ENCODE results near the gene TRIM2.

GRCh38 chr4:153261914-153262313, 57.7 kb downstream of the TRIM2 start:
- TF ChIP-seq EZH2phosphoT487 (IDR thresholded peaks at IDR 0.05; ENCODE audit: unreplicated experiment) (no peak), CTCF (conservative IDR thresholded peaks at IDR 0.05; ENCODE audit: low read depth in 2 of 2) (no peak), EZH2 (IDR thresholded peaks at IDR 0.05; ENCODE audit: low read depth, unreplicated experiment) (no peak), POLR2AphosphoS5 (IDR thresholded peaks at IDR 0.05; ENCODE audit: low read depth) (no peak), CREB1 (CRISPR knock-in tag; IDR thresholded peaks at IDR 0.05; ENCODE audit: low read depth) (no peak), REST (IDR thresholded peaks at IDR 0.05; ENCODE audit: unreplicated experiment) (no peak), STAT1 (IDR thresholded peaks at IDR 0.05; ENCODE audit: unreplicated experiment) (no peak), ETS1 (IDR thresholded peaks at IDR 0.05) (no peak), JUNB (IDR thresholded peaks at IDR 0.05; ENCODE audit: unreplicated experiment) (no peak), ZNF331 (CRISPR knock-in tag; IDR thresholded peaks at IDR 0.05; ENCODE audit: low read depth) (no peak), NANOG (IDR thresholded peaks at IDR 0.05; ENCODE audit: borderline replicate concordance) (no peak), ZNF114 (CRISPR knock-in tag; IDR thresholded peaks at IDR 0.05) (no peak)
